Loucy (cell line): Measurements from ENCODE around the gene PAWR.
"Not testable (repeated sequence)": the region's sequence is repeated elsewhere in the genome, so short reads cannot be mapped to it uniquely, and the experiment has no call there.

ENCODE experiments used
- H2AFZ ChIP-seq: fragments of 200-600 bp; sonication (generic); 2 replicates; pipeline ENCODE4 v1.6.0; 2016; ENCODE audit warnings: antibody characterized with exemption, mild to moderate bottlenecking, low read length, moderate library complexity
- H3F3A ChIP-seq: fragments of 200-600 bp; 2 replicates; pipeline ENCODE4 v1.6.0; 2016; ENCODE audit warnings: antibody characterized with exemption, low read depth, mild to moderate bottlenecking
- H3K27me3 ChIP-seq: fragments of 200-600 bp; sonication (generic); 2 replicates; pipeline ENCODE4 v1.6.1; 2014; ENCODE audit warnings: low read length, mild to moderate bottlenecking; ENCODE audit not compliant: insufficient read depth, poor library complexity, severe bottlenecking
- H3K36me3 ChIP-seq: fragments of 200-600 bp; sonication (generic); 2 replicates; pipeline ENCODE4 v1.6.1; 2016; ENCODE audit warnings: low read length; ENCODE audit not compliant: insufficient read depth
- H3K4me1 ChIP-seq: fragments of 200-600 bp; sonication (generic); 2 replicates; pipeline ENCODE4 v1.5.1; 2014; ENCODE audit warnings: low read length, mild to moderate bottlenecking; ENCODE audit not compliant: insufficient read depth, poor library complexity, severe bottlenecking
- H3K4me2 ChIP-seq: fragments of 200-600 bp; sonication (generic); 2 replicates; pipeline ENCODE4 v1.6.0; 2014; ENCODE audit warnings: antibody characterized with exemption, low read length, low read depth, mild to moderate bottlenecking; ENCODE audit not compliant: poor library complexity, severe bottlenecking
- H3K4me3 ChIP-seq: fragments of 200-600 bp; sonication (generic); 2 replicates; pipeline ENCODE4 v1.5.1; 2014; ENCODE audit warnings: low read length, mild to moderate bottlenecking, mixed read lengths; ENCODE audit not compliant: poor library complexity, severe bottlenecking
- H3K79me2 ChIP-seq: fragments of 200-600 bp; sonication (generic); 2 replicates; pipeline ENCODE4 v1.6.1; 2014; ENCODE audit warnings: low read length; ENCODE audit not compliant: insufficient read depth
- H3K9ac ChIP-seq: fragments of 200-600 bp; sonication (generic); 2 replicates; pipeline ENCODE4 v1.6.0; 2014; ENCODE audit warnings: mild to moderate bottlenecking, low read depth, low read length, moderate library complexity; ENCODE audit not compliant: poor library complexity, severe bottlenecking
- H3K9me2 ChIP-seq: fragments of 200-600 bp; sonication (generic); replicated peaks from 2 replicates; pipeline ENCODE4 v1.6.1; 2016; ENCODE audit warnings: low read depth, low read length, mixed read lengths
- H3K9me3 ChIP-seq: fragments of 200-600 bp; sonication (generic); 2 replicates; pipeline ENCODE4 v1.6.1; 2014; ENCODE audit warnings: mild to moderate bottlenecking, antibody characterized with exemption, low read length, low read depth; ENCODE audit not compliant: insufficient read depth
- H4K20me1 ChIP-seq: fragments of 200-600 bp; sonication (generic); 2 replicates; pipeline ENCODE4 v1.6.0; 2014; ENCODE audit warnings: antibody characterized with exemption, low read length, mild to moderate bottlenecking; ENCODE audit not compliant: insufficient read depth, poor library complexity, severe bottlenecking
- CTCF ChIP-seq: fragments of 200-600 bp; sonication (generic); conservative IDR thresholded peaks from 2 replicates; pipeline ENCODE4 v1.5.1; 2014; ENCODE audit warnings: mild to moderate bottlenecking, antibody characterized with exemption, low read length
- EZH2phosphoT487 ChIP-seq: fragments of 200-600 bp; IDR thresholded peaks from 2 replicates; pipeline ENCODE4 v1.6.1; 2018; ENCODE audit warnings: antibody characterized with exemption, mild to moderate bottlenecking, moderate library complexity, borderline replicate concordance

Gene PAWR

GRCh38 chr12:79634957-79635471 is 55.8 kb downstream of the PAWR start:
- Histone ChIP-seq H3K4me1 (no peaks in the 10 kb centered on the region), H3K36me3 (no peaks in the 10 kb centered on the region), H3F3A (no peaks in the 10 kb centered on the region), H3K9ac (no peak overlapping the region), H3K79me2 (no peaks in the 10 kb centered on the region), H3K27me3 (no peaks in the 10 kb centered on the region), H2AFZ (no peak overlapping the region), H4K20me1 (no peaks in the 10 kb centered on the region), H3K9me3 (no peaks in the 10 kb centered on the region), H3K4me3 (no peak overlapping the region), H3K9me2 (no peaks in the 10 kb centered on the region), H3K4me2 (no peak overlapping the region)
- TF ChIP-seq EZH2phosphoT487 (no peak), CTCF (no peak)

GRCh38 chr12:79629561-79629960 is 61.2 kb downstream of the PAWR start:
- H3K9me2 ChIP-seq, result no peaks in the 10 kb centered on the region
- H4K20me1 ChIP-seq, result no peaks in the 10 kb centered on the region
- no peaks in the 10 kb centered on the region for H3K4me1 ChIP-seq
- H3K4me3 ChIP-seq, result no peak overlapping the region
- no peak overlapping the region for H3K9ac ChIP-seq
- H3F3A ChIP-seq, result no peaks in the 10 kb centered on the region
- H2AFZ ChIP-seq, result no peak overlapping the region
- H3K9me3 ChIP-seq, result no peaks in the 10 kb centered on the region
- no peaks in the 10 kb centered on the region for H3K79me2 ChIP-seq
- H3K27me3 ChIP-seq, result no peaks in the 10 kb centered on the region
- no peak overlapping the region for H3K4me2 ChIP-seq
- no peaks in the 10 kb centered on the region for H3K36me3 ChIP-seq
- no peak for TF ChIP-seq CTCF
- no peak for TF ChIP-seq EZH2phosphoT487

GRCh38 chr12:79626735-79627134 is 64.0 kb downstream of the PAWR start:
- not testable (repeated sequence) for H3K79me2 ChIP-seq, H3K4me2 ChIP-seq

GRCh38 chr12:79624378-79624777 is 66.4 kb downstream of the PAWR start:
- Histone ChIP-seq H3K9me3 (no peaks in the 10 kb centered on the region), H2AFZ (no peak overlapping the region), H3K36me3 (no peaks in the 10 kb centered on the region), H3K4me3 (no peak overlapping the region), H3F3A (no peaks in the 10 kb centered on the region), H3K79me2 (no peaks in the 10 kb centered on the region), H4K20me1 (no peaks in the 10 kb centered on the region), H3K9ac (no peak overlapping the region), H3K4me2 (no peak overlapping the region), H3K27me3 (no peaks in the 10 kb centered on the region), H3K9me2 (no peaks in the 10 kb centered on the region), H3K4me1 (no peaks in the 10 kb centered on the region)
- TF ChIP-seq EZH2phosphoT487, result no peak
- no peak for TF ChIP-seq CTCF

More at GRCh38 chr12:79626735-79627134, 64.0 kb downstream of the PAWR start:
- not testable (repeated sequence) for H3K9me2 ChIP-seq, H4K20me1 ChIP-seq, H3K4me3 ChIP-seq, H3K36me3 ChIP-seq, H3K9me3 ChIP-seq, H3K9ac ChIP-seq, H2AFZ ChIP-seq, H3K4me1 ChIP-seq, H3K27me3 ChIP-seq, H3F3A ChIP-seq
